Ascending aorta (tissue), 2 donors: ENCODE results near the gene SUGT1. TPM values are rescaled to one million over a fixed set of nuclear protein-coding genes. Genes with fewer than 3 reads are reported as not detected.
"Not testable (repeated sequence)": the region's sequence is repeated elsewhere in the genome, so short reads cannot be mapped to it uniquely, and the experiment has no call there.

Experiments
- DNase-seq, 2 donors: peaks; one replicate each; pipeline ENCODE4 v3.0.0-alpha.2; 2019; ENCODE audit warnings: low spot score in 2 of 2
- H3K27ac ChIP-seq, 2 donors: fragments of 200-600 bp; sonication (generic); one replicate each; pipeline ENCODE4 v1.5.1; 2016 to 2017; ENCODE audit warnings: mild to moderate bottlenecking in 1 of 2
- H3K27me3 ChIP-seq: fragments of 200-600 bp; sonication (generic); one replicate; pipeline ENCODE4 v1.5.1; 2017
- H3K36me3 ChIP-seq, 2 donors: fragments of 200-600 bp; sonication (generic); one replicate each; pipeline ENCODE4 v1.5.1; 2016
- H3K4me1 ChIP-seq, 2 donors: fragments of 200-600 bp; sonication (generic); one replicate each; pipeline ENCODE4 v1.5.1; 2016 to 2017; ENCODE audit warnings: mild to moderate bottlenecking in 1 of 2
- H3K4me3 ChIP-seq, 2 donors: fragments of 200-600 bp; sonication (generic); one replicate each; pipeline ENCODE4 v1.5.1; 2016 to 2017; ENCODE audit warnings: mild to moderate bottlenecking in 1 of 2
- H3K9me3 ChIP-seq, 2 donors: fragments of 200-600 bp; sonication (generic); one replicate each; pipeline ENCODE4 v1.5.1; 2016
- CTCF ChIP-seq, 3 experiments: fragments of 200-600 bp in 2 of 3; fragments of 450-650 bp in 1 of 3; sonication (generic) in 2 of 3; IDR thresholded peaks; one replicate each; pipeline ENCODE4 v1.5.1; 2016 to 2019; ENCODE audit warnings: antibody characterized with exemption in 3 of 3, mild to moderate bottlenecking in 1 of 3, moderate library complexity in 1 of 3
- intact Hi-C: fragments of 100-400 bp; cut with DNase I; formaldehyde crosslinking; loops from one replicate; pipeline ENCODE4 v1.15.1; 2023
- total RNA-seq: library from RNA; depleted of rRNA; stranded (reverse); fragments of >200 nt; gene quantifications from one replicate; pipeline ENCODE4 v1.1.0, GENCODE V29; 2016

Gene SUGT1
- total RNA-seq, result 8.8 TPM

DNA sequence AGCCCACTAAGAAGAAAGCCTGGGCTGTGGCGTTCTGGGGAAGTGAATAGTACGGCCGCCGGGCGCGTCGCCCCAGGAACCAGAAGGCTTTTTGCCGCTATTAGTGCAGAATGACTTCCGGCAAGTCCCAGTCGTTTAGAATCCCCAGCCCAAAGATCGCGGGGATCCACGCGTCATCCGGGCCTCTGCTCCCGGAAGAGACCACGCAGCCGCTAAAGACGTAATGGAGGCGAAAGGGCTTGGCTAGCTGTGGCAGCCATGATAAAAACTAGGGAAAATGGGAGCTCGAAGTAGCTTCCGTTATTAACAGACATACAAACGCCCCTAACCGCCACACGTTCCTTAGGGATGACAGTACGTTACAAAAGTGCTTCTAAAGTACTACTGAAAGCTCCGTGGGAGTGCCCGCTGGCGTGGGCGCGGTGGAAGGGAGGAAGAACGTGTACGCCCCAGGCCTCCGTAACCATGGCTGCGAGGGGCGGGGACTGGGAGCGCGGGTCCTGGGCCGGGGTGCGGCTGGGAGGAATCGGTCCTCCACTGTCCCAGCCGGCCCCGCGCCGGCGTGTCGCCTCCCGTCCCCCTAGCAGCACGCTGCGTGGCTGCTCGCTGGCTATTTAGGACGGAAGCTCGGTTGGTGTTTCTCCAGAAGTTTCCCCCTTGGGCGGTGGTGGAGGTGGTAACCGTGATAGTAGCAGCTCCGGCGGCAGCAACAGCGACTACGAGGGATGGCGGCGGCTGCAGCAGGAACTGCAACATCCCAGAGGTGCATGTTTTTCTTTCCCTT is at the start of gene SUGT1:
Gene SUGT1, plus strand, starts transcription at position 641 of the 784 bp plus-strand sequence. Its CDS starts 85 bp downstream, at position 726.
- peak; percentile 88 to 98 for DNase-seq
- no peaks in the 10 kb centered on the region for H3K9me3 ChIP-seq
- H3K4me1 ChIP-seq, result peaks cover 4 to 29% of the 10 kb centered on the region in 2 donors
- H3K4me3 ChIP-seq, result peak within 1 kb of the TSS; percentile 83 to 96
- H3K27me3 ChIP-seq, result no peaks in the 10 kb centered on the region
- TF ChIP-seq CTCF (IDR thresholded peaks at IDR 0.05), result peak; percentile 52 to 80 (median 73)
- peaks cover 4 to 11% of the 10 kb centered on the region in 2 donors for H3K36me3 ChIP-seq
- peak within 1 kb of the TSS; percentile 95 to 97 for H3K27ac ChIP-seq
- intact Hi-C loops, result loop anchor here (1.0 to 2.0 kb wide), 3 partner anchors 36 to 197 kb away; partner anchors contain the start of gene CKAP2

DNA sequence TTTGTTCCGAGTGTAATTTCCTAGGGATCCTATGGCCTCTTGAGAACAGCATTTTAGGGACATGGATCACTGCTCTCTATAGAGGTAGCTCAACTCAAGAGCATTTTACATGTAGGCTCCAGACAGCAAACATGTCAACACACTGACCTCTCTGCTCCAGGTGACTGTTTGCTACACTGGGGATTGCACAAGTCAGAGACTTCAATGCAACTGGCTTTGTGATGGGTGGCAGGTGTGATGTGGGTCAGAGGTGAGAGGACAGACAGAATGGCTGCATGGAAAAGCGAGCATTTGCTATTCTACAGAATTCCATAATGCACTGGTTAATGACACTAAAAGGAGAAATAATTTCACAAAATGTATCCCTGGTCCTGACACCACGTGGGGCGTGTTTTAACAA is 49.3 kb upstream of the SUGT1 start:
- not testable (repeated sequence) for H3K4me3 ChIP-seq, H3K36me3 ChIP-seq, H3K9me3 ChIP-seq, DNase-seq, H3K4me1 ChIP-seq, H3K27ac ChIP-seq, H3K27me3 ChIP-seq
- intact Hi-C loops, result loop anchor here (10.0 kb wide), 1 partner anchor 149 kb away; the partner anchor contains the start of genes CKAP2 and VPS36

- H3K4me3 ChIP-seq, H3K4me1 ChIP-seq, DNase-seq, H3K9me3 ChIP-seq, H3K36me3 ChIP-seq, H3K27me3 ChIP-seq, H3K27ac ChIP-seq: not testable (repeated sequence)
- intact Hi-C loops, result loop anchor here (10.0 kb wide), 1 partner anchor 151 kb away; the partner anchor contains the start of genes CKAP2 and VPS36
These were observed 46.5 kb upstream of the SUGT1 start for GRCh38 chr13:52606126-52606525.

- not testable (repeated sequence) for H3K27me3 ChIP-seq, H3K27ac ChIP-seq, H3K36me3 ChIP-seq, DNase-seq, H3K4me3 ChIP-seq, H3K4me1 ChIP-seq, H3K9me3 ChIP-seq
- intact Hi-C loops, result loop anchor here (10.0 kb wide), 1 partner anchor 152 kb away; the partner anchor contains the start of genes CKAP2 and VPS36
These were observed 45.8 kb upstream of the SUGT1 start for GRCh38 chr13:52606795-52607194.

DNA sequence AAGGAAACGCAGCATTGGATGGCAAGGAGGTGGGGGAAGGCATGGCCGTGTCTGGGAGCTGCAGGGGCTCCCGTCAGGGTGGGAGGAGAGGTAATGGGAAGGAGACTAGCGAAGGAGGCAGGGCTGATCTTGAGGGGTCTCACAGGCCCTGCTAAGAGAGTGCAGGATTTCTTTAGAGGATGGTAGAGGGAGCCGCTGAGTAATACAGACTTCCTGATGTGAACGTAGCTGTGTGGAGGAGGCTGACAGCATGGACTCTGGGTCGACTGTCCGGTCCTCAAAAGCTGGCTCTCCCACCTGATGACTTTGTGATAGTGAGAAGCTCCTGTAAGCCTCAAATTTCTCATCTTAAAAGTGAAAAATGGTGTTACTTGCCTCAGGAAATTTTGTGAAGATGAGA is 44.5 kb upstream of the SUGT1 start:
- intact Hi-C loops, result loop anchor here (10.0 kb wide), 1 partner anchor 153 kb away; the partner anchor contains the start of genes CKAP2 and VPS36
- not testable (repeated sequence) for H3K4me1 ChIP-seq, H3K27ac ChIP-seq, H3K27me3 ChIP-seq, H3K9me3 ChIP-seq, DNase-seq, H3K4me3 ChIP-seq, H3K36me3 ChIP-seq

DNA sequence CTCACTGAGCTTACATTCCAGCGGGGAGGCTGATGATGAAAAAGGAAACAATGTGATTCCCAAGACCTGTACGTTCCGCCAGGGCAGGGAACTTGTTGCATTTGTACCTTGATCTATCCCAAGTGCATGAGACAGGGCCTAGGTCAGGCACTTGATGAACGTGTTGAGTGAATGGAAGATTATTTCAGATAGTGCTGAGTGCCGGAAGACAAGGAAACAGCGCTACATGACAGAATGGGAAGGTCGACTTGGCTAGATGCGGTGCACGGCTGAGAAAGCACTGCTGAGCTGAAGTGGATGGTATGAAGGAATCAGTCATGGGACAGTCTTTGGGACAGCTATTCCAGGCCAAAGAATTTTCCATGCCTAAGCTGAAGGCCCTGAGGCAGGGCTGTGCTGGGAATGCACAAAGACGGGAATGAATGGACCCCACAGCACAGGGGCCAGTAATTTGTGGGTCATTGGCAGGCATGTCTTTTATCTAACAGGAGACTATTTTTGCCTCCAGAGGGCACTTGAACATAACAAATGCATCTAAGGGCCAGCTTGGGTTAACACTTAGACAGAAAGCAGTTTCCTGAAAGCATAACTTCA is 43.5 kb upstream of the SUGT1 start:
- not testable (repeated sequence) for H3K27ac ChIP-seq, H3K4me1 ChIP-seq, H3K36me3 ChIP-seq, H3K4me3 ChIP-seq, DNase-seq, H3K27me3 ChIP-seq, H3K9me3 ChIP-seq
- intact Hi-C loops, result loop anchor here (10.0 kb wide), 1 partner anchor 154 kb away; the partner anchor contains the start of genes CKAP2 and VPS36
- TF ChIP-seq CTCF (IDR thresholded peaks at IDR 0.05), result peak in 1 of 3 experiments; percentile 33

DNA sequence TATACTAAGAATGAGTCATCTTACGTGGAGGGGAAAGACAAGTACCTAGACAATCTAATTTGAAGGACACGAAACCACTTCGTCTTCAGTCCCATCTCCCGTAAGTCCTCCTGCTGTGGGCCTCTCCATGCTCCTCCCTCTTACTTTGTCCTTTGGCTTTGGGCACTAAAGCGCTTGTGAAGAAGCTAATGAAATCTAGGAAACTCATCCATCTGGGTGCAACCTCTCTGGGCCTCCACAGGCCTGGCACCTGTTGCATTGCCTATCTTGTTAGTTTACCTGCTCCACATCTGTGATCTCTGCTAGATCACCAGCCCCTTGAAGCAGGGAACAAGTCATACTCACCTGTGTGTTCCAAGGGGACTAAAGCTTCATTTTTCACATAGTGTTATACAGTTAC is 42.5 kb upstream of the SUGT1 start:
- intact Hi-C loops, H3K4me1 ChIP-seq, DNase-seq, H3K9me3 ChIP-seq, H3K27me3 ChIP-seq, H3K27ac ChIP-seq, H3K36me3 ChIP-seq, H3K4me3 ChIP-seq: not testable (repeated sequence)

DNA sequence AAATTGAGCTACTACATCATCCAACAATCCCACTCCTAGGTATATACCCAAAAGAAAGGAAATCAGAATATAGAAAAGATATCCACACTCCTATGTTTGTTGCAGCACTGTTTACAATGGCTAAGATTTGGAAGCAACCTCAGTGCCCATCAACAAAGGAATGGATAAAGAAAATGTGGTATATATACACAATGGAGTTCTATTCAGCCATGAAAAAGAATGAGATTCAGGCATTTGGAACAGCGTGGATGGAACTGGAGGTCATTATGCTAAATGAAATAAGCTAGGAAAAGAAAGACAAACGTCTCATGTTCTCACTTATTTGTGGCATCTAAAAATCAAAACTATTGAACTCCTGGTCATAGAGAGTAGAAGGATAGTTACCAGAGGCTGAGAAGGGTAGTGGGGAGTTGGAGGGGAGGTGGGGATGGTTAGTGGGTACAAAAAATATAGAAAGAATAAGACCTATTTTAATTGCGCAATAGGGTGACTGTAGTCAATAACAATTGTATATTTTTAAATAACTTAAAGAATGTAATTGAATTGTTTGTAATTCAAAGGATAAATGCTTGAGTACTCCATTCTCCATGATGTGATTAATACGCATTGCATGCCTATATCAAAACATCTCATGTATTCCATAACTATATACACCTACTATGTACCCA is 37.4 kb upstream of the SUGT1 start:
- intact Hi-C loops, result no loop called here
- H3K4me3 ChIP-seq, result no peak overlapping the region
- DNase-seq, result no peak
- peaks cover 0 to 5% of the 10 kb centered on the region in 2 donors for H3K4me1 ChIP-seq
- no peaks in the 10 kb centered on the region for H3K9me3 ChIP-seq
- no peaks in the 10 kb centered on the region for H3K36me3 ChIP-seq
- no peaks in the 10 kb centered on the region for H3K27me3 ChIP-seq
- H3K27ac ChIP-seq, result no peak overlapping the region
- no peak for TF ChIP-seq CTCF (IDR thresholded peaks at IDR 0.05)
